ENCODE data around the gene GART. TPM values are rescaled to one million over a fixed set of nuclear protein-coding genes. Genes with fewer than 3 reads are reported as not detected.

The GART gene
- total and polyA plus RNA-seq, 2 of the 4 experiments (the other 2 are of a cell fraction) = 29.9 to 73.8 TPM

GRCh38 chr21:33512481-33512880 lies 29.4 kb downstream of the GART start:
- ChIA-PET CTCF (interaction anchor here (1.4 kb wide), 1 partner anchor 22 kb away, joined by 5 read pairs; no protein-coding TSS in a partner anchor), POLR2A (ENCODE audit: unreplicated experiment) (no interaction called here)
- DNase-seq = no peak
- no peaks in the 10 kb centered on the region for H4K20me1 ChIP-seq (ENCODE audit: insufficient read depth, low read length)
- H3K14ac ChIP-seq (replicated peaks; ENCODE audit: low read depth, low read length) = no peak overlapping the region
- no peak for ATAC-seq (ENCODE audit: low read depth)
- H3K9me3 ChIP-seq (ENCODE audit: control insufficient read depth, insufficient read depth, low read length) = no peaks in the 10 kb centered on the region
- H2AK5ac ChIP-seq (ENCODE audit: low read depth, low read length) = no peak overlapping the region
- H2AK9ac ChIP-seq (replicated peaks; ENCODE audit: low read depth, low read length, poor library complexity) = no peak overlapping the region
- no peak overlapping the region for H2BK120ac ChIP-seq (ENCODE audit: low read depth, low read length)
- H3K27ac ChIP-seq (ENCODE audit: insufficient read depth, low read length) = no peak overlapping the region
- H2AFZ ChIP-seq (replicated peaks; ENCODE audit: low read length, poor library complexity) = no peak overlapping the region
- BruUV-seq (replicated peaks) = no TSS peak
- intact Hi-C loops (cut with micrococcal nuclease) (no loop called here), dilution Hi-C loops (cut with HindIII; ENCODE audit: low sequenced_read_pairs, unreplicated experiment) (no loop called here), in situ Hi-C loops (cut with MboI; ENCODE audit: low sequenced_read_pairs) (no loop called here)
- no peak overlapping the region for H3K4me2 ChIP-seq (ENCODE audit: low read depth, low read length)
- H4K91ac ChIP-seq (ENCODE audit: insufficient read depth, low read depth, low read length) = no peak overlapping the region
- TF ChIP-seq ELK1 (IDR thresholded peaks at IDR 0.05; ENCODE audit: borderline replicate concordance, low read depth, low read length) (no peak), RFX5 (IDR thresholded peaks at IDR 0.05; ENCODE audit: low read depth, low read length) (no peak), POLR2A (IDR thresholded peaks at IDR 0.05; ENCODE audit: low read depth, low read length) (no peak), MAZ (IDR thresholded peaks at IDR 0.05; ENCODE audit: borderline replicate concordance, low read depth, low read length) (no peak)
- TF ChIP-seq, protein P1, sequence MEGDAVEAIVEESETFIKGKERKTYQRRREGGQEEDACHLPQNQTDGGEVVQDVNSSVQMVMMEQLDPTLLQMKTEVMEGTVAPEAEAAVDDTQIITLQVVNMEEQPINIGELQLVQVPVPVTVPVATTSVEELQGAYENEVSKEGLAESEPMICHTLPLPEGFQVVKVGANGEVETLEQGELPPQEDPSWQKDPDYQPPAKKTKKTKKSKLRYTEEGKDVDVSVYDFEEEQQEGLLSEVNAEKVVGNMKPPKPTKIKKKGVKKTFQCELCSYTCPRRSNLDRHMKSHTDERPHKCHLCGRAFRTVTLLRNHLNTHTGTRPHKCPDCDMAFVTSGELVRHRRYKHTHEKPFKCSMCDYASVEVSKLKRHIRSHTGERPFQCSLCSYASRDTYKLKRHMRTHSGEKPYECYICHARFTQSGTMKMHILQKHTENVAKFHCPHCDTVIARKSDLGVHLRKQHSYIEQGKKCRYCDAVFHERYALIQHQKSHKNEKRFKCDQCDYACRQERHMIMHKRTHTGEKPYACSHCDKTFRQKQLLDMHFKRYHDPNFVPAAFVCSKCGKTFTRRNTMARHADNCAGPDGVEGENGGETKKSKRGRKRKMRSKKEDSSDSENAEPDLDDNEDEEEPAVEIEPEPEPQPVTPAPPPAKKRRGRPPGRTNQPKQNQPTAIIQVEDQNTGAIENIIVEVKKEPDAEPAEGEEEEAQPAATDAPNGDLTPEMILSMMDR (conservative IDR thresholded peaks at IDR 0.05; ENCODE audit: low read depth, low read length) = no peak
- H3K56ac ChIP-seq (ENCODE audit: extremely low read depth, insufficient read depth, low read length) = no peak overlapping the region
- H3K27me3 ChIP-seq (ENCODE audit: control insufficient read depth, insufficient read depth, low read length) = no peaks in the 10 kb centered on the region
- 100% methylated on average over 1 of the region's 3 CpGs; no CpG with 5 or more reads in 1 of the 2 experiments for WGBS, 2 experiments (ENCODE audit: extremely low coverage in 2 of 2, insufficient read length in 1 of 2)
- no peaks in the 10 kb centered on the region for H3K9me1 ChIP-seq (ENCODE audit: insufficient read depth, low read length)
- H2BK15ac ChIP-seq (ENCODE audit: low read depth, low read length) = no peak overlapping the region
- H3K18ac ChIP-seq (ENCODE audit: low read depth, low read length) = no peak overlapping the region
- no peak overlapping the region for H2BK20ac ChIP-seq (ENCODE audit: low read depth, low read length)
- H4K8ac ChIP-seq (ENCODE audit: low read depth in 2 of 2, low read length in 2 of 2) = no peak overlapping the region
- no peak overlapping the region for H3K23ac ChIP-seq (ENCODE audit: low read depth, low read length)
- H3K4me1 ChIP-seq (ENCODE audit: control insufficient read depth, insufficient read depth, low read length) = peaks cover 7% of the 10 kb centered on the region; the same call in 1 of the 2 replicates
- no peak overlapping the region for H3K4me3 ChIP-seq (ENCODE audit: insufficient read depth, low read depth, low read length)
- no peaks in the 10 kb centered on the region for H3K79me1 ChIP-seq (ENCODE audit: low read depth in 1 of 2, low read length in 2 of 2)
- H3K4ac ChIP-seq (ENCODE audit: low read depth, low read length) = no peak overlapping the region
- peaks cover 45% of the 10 kb centered on the region for H3K36me3 ChIP-seq (ENCODE audit: control insufficient read depth, insufficient read depth, low read length)
- H3K9ac ChIP-seq (ENCODE audit: low read depth, low read length) = no peak overlapping the region
- no peak overlapping the region for H4K5ac ChIP-seq (ENCODE audit: low read depth, low read length)
- no peak overlapping the region for H2BK5ac ChIP-seq (ENCODE audit: low read depth, low read length, poor library complexity, severe bottlenecking)

Measured in IMR-90 (cell line).